Measurements from ENCODE around the gene CDC37. TPM values are rescaled to one million over a fixed set of nuclear protein-coding genes. Genes with fewer than 3 reads are reported as not detected.
"Not testable (repeated sequence)": the region's sequence is repeated elsewhere in the genome, so short reads cannot be mapped to it uniquely, and the experiment has no call there.

Gene CDC37
- total RNA-seq, 1 donor from 2014 or later: 159 TPM

GRCh38 chr19:10404888-10405820 lies 1.8 kb upstream of the CDC37 start:
- peak overlapping the region; percentile 95 for H3K4me3 Mint-ChIP-seq
- no peaks in the 10 kb centered on the region for H3K36me3 Mint-ChIP-seq
- peaks cover 59% of the 10 kb centered on the region for H3K27me3 Mint-ChIP-seq (ENCODE audit: low read depth)
- TF ChIP-seq CTCF (IDR thresholded peaks at IDR 0.05; ENCODE audit: unreplicated experiment): no peak
- peaks cover 17% of the 10 kb centered on the region for H3K4me1 Mint-ChIP-seq
- no peaks in the 10 kb centered on the region for H3K9me3 Mint-ChIP-seq
- no peak overlapping the region for H3K27ac Mint-ChIP-seq
- DNase-seq (ENCODE audit: low spot score in 2 of 2, unreplicated experiment in 2 of 2): no peak

GRCh38 chr19:10402441-10403038 lies 802 bp downstream of the CDC37 start:
- H3K4me1 Mint-ChIP-seq: peaks cover 17% of the 10 kb centered on the region
- peaks cover 5% of the 10 kb centered on the region for H3K36me3 Mint-ChIP-seq
- DNase-seq (ENCODE audit: low spot score in 2 of 2, unreplicated experiment in 2 of 2): no peak
- TF ChIP-seq CTCF (IDR thresholded peaks at IDR 0.05; ENCODE audit: unreplicated experiment): no peak
- peak overlapping the region; percentile 95 for H3K27ac Mint-ChIP-seq
- no peaks in the 10 kb centered on the region for H3K9me3 Mint-ChIP-seq
- H3K27me3 Mint-ChIP-seq (ENCODE audit: low read depth): peaks cover 32% of the 10 kb centered on the region
- peak overlapping the region; percentile 95 for H3K4me3 Mint-ChIP-seq

GRCh38 chr19:10399878-10400277 lies 3.5 kb downstream of the CDC37 start:
- H3K36me3 Mint-ChIP-seq: peaks cover 10% of the 10 kb centered on the region
- H3K4me3 Mint-ChIP-seq: no peak overlapping the region
- TF ChIP-seq CTCF (IDR thresholded peaks at IDR 0.05; ENCODE audit: unreplicated experiment): no peak
- H3K4me1 Mint-ChIP-seq: peaks cover 13% of the 10 kb centered on the region
- H3K27me3 Mint-ChIP-seq (ENCODE audit: low read depth): peaks cover 8% of the 10 kb centered on the region
- no peak for DNase-seq (ENCODE audit: low spot score in 2 of 2, unreplicated experiment in 2 of 2)
- no peak overlapping the region for H3K27ac Mint-ChIP-seq
- no peaks in the 10 kb centered on the region for H3K9me3 Mint-ChIP-seq

- not testable (repeated sequence) for H3K4me3 Mint-ChIP-seq; H3K27me3 Mint-ChIP-seq (ENCODE audit: low read depth); DNase-seq (ENCODE audit: low spot score in 2 of 2, unreplicated experiment in 2 of 2); H3K27ac Mint-ChIP-seq; H3K9me3 Mint-ChIP-seq
- Mint-ChIP-seq H3K36me3 (peaks cover 10% of the 10 kb centered on the region), H3K4me1 (peaks cover 13% of the 10 kb centered on the region)
These were observed 4.0 kb downstream of the CDC37 start for GRCh38 chr19:10399340-10399739.

- Mint-ChIP-seq H3K36me3 (peaks cover 12% of the 10 kb centered on the region), H3K9me3 (no peaks in the 10 kb centered on the region), H3K27me3 (ENCODE audit: low read depth) (no peaks in the 10 kb centered on the region), H3K4me3 (no peak overlapping the region), H3K4me1 (peaks cover 13% of the 10 kb centered on the region), H3K27ac (no peak overlapping the region)
- no peak for TF ChIP-seq CTCF (IDR thresholded peaks at IDR 0.05; ENCODE audit: unreplicated experiment)
- no peak for DNase-seq (ENCODE audit: low spot score in 2 of 2, unreplicated experiment in 2 of 2)
These were observed 4.5 kb downstream of the CDC37 start for GRCh38 chr19:10398819-10399218.

- Mint-ChIP-seq H3K4me3 (no peak overlapping the region), H3K9me3 (no peaks in the 10 kb centered on the region), H3K4me1 (no peaks in the 10 kb centered on the region), H3K27me3 (ENCODE audit: low read depth) (no peaks in the 10 kb centered on the region), H3K27ac (no peak overlapping the region), H3K36me3 (peaks cover 20% of the 10 kb centered on the region)
- TF ChIP-seq CTCF (IDR thresholded peaks at IDR 0.05; ENCODE audit: unreplicated experiment): no peak
- no peak for DNase-seq (ENCODE audit: low spot score in 2 of 2, unreplicated experiment in 2 of 2)
These were observed 7.4 kb downstream of the CDC37 start for GRCh38 chr19:10395917-10396316.
